K562 (cell line): ENCODE measurements around the gene CERCAM. TPM values are rescaled to one million over a fixed set of nuclear protein-coding genes. Genes with fewer than 3 reads are reported as not detected.

ENCODE experiments used
- CHD4 ChIP-seq: fragments of 200-600 bp; sonication (generic); IDR thresholded peaks from 3 replicates; pipeline ENCODE4 v1.6.1; 2012; ENCODE audit warnings: low read depth, mild to moderate bottlenecking, mixed read lengths, low read length, inconsistent platforms; ENCODE audit not compliant: insufficient read depth, insufficient replicate concordance, poor library complexity, severe bottlenecking
- ZNF551 ChIP-seq: fragments of 250-450 bp; sonication (Bioruptor Pico); IDR thresholded peaks from 2 replicates; pipeline ENCODE4 v1.5.0; 2021; ENCODE audit warnings: mild to moderate bottlenecking, moderate library complexity
- polyA plus RNA-seq, 8 experiments: library from polyadenylated mRNA; depleted of rRNA in 4 of 8; stranded (reverse) in 5 of 8; unstranded in 3 of 8; fragments of >200 nt; fragmentation: Nextera tagmentation in 2 of 8; fragmentation: Illumina TruSeq in 1 of 8; extraction: Ambion mirVana in 2 of 8; extraction: Trizol in 1 of 8; gene quantifications; 2 replicates each; pipeline versions ENCODE4 v1.2.1 to v1.2.3, GENCODE V29; 2011 to 2014; ENCODE audit warnings: inconsistent platforms in 1 of 8, missing spikeins in 1 of 8
- total RNA-seq, 7 experiments: library from RNA; depleted of rRNA in 6 of 7; stranded (reverse); fragments of >200 nt in 6 of 7; fragmentation: Illumina TruSeq in 2 of 7; extraction: Trizol in 2 of 7; gene quantifications; 2 replicates each; pipeline versions ENCODE4 v1.2.1 to v1.2.3, GENCODE V29; 2011 to 2021; ENCODE audit warnings: low replicate concordance in 1 of 7
- TF ChIP-seq, protein P1 (sequence below), 2 experiments: fragments of 450-650 bp; IDR thresholded peaks; 2 replicates each; pipeline ENCODE4 v1.6.1; 2016; ENCODE audit warnings: mild to moderate bottlenecking in 2 of 2, borderline replicate concordance in 1 of 2, low read depth in 1 of 2, moderate library complexity in 1 of 2

CERCAM gene
- total and polyA plus RNA-seq, 9 of the 15 experiments (the other 6 are each of a cell fraction or from before 2014, with no cell fraction given): 0.75 to 24.0 (median 18.0) TPM

DNA sequence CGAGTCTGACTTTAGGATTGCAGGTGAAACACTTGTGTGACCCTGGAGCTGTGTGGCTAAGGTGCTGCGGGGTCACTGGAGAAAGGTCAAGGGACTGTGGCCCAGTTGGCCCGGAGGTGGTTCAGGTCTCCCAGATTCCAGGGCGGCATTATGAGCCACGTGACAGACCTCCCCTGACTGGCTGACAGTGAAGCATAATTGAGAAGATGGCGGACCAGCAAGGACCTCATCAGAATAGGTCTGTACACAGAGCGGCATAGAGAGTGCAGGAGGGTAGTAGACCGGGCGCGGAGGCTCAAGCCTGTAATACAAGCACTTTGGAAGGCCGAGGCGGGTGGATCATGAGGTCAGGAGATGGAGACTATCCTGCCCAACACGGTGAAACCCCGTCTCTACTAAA is 34.3 kb downstream of the CERCAM start (continued):
- TF ChIP-seq, protein P1, sequence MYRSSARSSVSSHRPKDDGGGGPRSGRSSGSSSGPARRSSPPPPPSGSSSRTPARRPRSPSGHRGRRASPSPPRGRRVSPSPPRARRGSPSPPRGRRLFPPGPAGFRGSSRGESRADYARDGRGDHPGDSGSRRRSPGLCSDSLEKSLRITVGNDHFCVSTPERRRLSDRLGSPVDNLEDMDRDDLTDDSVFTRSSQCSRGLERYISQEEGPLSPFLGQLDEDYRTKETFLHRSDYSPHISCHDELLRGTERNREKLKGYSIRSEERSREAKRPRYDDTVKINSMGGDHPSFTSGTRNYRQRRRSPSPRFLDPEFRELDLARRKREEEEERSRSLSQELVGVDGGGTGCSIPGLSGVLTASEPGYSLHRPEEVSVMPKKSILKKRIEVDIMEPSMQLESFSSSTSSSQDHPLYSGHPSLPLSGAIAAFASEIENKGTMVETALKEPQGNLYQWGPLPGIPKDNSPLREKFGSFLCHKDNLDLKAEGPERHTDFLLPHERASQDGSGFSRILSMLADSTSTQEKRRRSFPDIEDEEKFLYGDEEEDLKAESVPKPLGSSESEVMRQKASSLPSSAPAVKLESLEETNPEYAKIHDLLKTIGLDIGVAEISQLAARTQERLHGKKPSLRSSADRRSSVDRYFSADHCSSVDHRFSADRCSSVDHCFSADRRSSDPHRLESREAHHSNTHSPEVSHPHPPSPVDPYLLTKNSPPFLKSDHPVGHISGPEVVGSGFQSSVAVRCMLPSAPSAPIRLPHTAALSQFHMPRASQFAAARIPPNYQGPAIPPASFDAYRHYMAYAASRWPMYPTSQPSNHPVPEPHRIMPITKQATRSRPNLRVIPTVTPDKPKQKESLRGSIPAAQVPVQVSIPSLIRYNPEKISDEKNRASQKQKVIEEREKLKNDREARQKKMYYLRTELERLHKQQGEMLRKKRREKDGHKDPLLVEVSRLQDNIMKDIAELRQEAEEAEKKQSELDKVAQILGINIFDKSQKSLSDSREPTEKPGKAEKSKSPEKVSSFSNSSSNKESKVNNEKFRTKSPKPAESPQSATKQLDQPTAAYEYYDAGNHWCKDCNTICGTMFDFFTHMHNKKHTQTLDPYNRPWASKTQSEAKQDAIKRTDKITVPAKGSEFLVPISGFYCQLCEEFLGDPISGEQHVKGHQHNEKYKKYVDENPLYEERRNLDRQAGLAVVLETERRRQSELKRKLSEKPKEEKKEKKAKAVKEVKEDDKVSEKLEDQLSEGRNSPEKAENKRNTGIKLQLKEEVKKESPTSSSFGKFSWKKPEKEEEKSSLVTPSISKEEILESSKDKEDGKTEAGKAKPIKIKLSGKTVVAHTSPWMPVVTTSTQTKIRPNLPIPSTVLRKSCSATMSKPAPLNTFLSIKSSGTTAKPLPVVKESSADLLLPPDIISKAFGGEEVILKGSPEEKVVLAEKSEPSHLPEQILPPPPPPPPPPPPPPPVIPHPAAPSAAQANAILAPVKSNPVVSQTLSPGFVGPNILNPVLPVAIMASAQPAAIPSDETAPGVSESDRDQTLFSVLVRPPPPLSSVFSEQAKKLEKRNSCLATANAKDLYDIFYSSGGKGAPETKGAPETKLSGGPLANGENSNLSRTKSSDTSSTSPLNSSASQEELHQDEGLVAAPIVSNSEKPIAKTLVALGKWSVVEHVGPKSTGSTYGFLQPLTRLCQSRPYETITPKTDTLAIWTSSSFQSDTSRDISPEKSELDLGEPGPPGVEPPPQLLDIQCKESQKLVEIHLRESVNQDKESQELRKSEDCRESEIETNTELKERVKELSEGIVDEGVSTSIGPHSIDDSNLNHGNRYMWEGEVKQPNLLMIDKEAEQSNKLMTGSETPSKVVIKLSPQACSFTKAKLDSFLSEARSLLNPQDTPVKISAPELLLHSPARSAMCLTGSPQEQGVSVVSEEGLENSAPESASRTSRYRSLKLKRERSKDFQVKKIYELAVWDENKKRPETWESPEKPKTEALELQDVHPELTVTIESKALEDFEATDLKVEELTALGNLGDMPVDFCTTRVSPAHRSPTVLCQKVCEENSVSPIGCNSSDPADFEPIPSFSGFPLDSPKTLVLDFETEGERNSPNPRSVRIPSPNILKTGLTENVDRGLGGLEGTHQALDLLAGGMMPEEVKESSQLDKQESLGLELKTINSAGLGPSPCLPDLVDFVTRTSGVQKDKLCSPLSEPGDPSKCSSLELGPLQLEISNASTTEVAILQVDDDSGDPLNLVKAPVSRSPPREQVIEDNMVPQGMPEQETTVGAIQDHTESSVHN (IDR thresholded peaks at IDR 0.05; ENCODE audit: borderline replicate concordance in 1 of 2, low read depth in 1 of 2): no peak
- no peak for TF ChIP-seq CHD4
- TF ChIP-seq ZNF551 (CRISPR knock-in tag): no peak
